Bronchus fibroblast of lung (primary cell): ENCODE results near the gene KAT7. TPM values are rescaled to one million over a fixed set of nuclear protein-coding genes. Genes with fewer than 3 reads are reported as not detected.

Experiments
- total RNA-seq: library from RNA; depleted of rRNA; stranded (reverse); fragments of >200 nt; gene quantifications from 2 replicates; pipeline ENCODE4 v1.2.3, GENCODE V29; 2015

Gene KAT7
- 18.9 and 20.3 TPM in 2 replicates for total RNA-seq

GRCh38 chr17:49788478-49789242 lies at the start of gene KAT7:
Gene KAT7 (plus strand): TSS chr17:49788681. CDS start chr17:49788835, 154 bp downstream.

GRCh38 chr17:49763735-49764558 lies 24.5 kb upstream of the KAT7 start, which contains the start of gene FAM117A:
Gene FAM117A (minus strand): TSS chr17:49764131. CDS start chr17:49764087, 44 bp downstream.

DNA sequence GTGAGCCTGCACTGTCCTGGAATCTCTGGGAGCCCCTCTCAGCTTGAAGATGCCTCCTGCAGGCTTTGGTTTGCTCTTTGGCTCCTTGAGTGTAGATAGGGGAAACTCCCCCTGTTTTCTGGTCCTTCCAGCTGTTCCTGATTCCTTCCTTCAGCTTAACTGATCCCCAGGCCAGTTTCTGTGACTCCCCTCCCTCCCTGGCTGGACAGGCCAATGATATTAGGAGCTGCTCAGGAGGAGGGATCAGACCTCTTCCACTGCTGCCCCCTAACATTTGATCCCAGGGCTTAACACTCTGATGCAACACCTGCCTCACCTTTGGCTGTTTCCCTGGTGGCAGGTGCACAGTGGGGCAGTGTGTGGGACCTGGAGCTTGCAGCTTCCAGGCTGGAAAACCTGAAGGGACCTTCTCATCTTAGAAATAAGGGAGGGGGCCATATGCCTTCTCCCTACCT lies 59.6 kb downstream of the KAT7 start, which contains the start of gene TAC4:
TSS of gene TAC4 (minus strand) at position 51 of the 455 bp plus-strand sequence. CDS start 52 bp downstream, outside the sequence.

Other genes starting within 250 kb of the KAT7 start
- under 0.01 TPM in 1 of 2 replicates, not detected in the other for gene NXPH3, start 212.8 kb upstream of the KAT7 start, total RNA-seq
- 29.9 and 32.3 TPM in 2 replicates for gene SPOP, start 110.6 kb upstream of the KAT7 start, total RNA-seq
- gene SLC35B1, start 80.7 kb upstream of the KAT7 start, total RNA-seq, result 67.6 and 72.6 TPM in 2 replicates
- gene FAM117A, start 24.6 kb upstream of the KAT7 start, total RNA-seq, result 4.7 and 5.5 TPM in 2 replicates
- gene TAC4, start 59.4 kb downstream of the KAT7 start, total RNA-seq, result not detected in 2 replicates
- gene DLX4, start 180.5 kb downstream of the KAT7 start, total RNA-seq, result not detected in 2 replicates
- not detected in 2 replicates for gene DLX3, start 206.5 kb downstream of the KAT7 start, total RNA-seq